ENCODE data around the gene PCSK9. TPM values are rescaled to one million over a fixed set of nuclear protein-coding genes. Genes with fewer than 3 reads are reported as not detected.
"Not testable (repeated sequence)": the region's sequence is repeated elsewhere in the genome, so short reads cannot be mapped to it uniquely, and the experiment has no call there.

PCSK9 gene
- total RNA-seq, 1 donor from 2014 or later = not detected

- DNase-seq = no peak
These were observed 29.0 kb upstream of the PCSK9 start for GRCh38 chr1:55010194-55010886.

GRCh38 chr1:55010887-55011217 lies 28.5 kb upstream of the PCSK9 start:
- DNase-seq = no peak

DNA sequence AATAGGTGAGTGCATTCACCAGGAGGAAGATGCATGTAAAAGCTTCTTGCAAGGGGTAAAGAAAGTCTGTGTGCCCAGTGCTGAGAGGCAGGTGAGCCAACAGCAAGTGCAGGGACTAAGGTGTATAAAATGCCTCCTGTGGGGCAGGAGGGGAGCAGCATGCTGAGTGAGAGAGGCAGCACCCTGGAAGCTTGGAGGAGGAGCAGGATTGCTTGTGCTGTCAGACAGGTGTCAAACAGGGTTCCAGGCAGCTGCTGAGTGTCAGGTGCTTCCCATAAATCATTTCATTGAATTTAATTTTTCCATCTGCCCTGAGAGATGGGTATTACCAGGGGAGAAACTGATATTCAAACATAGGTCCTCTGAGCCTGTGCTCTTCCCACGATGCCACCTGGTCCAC lies 26.7 kb upstream of the PCSK9 start:
- no peak for DNase-seq

DNA sequence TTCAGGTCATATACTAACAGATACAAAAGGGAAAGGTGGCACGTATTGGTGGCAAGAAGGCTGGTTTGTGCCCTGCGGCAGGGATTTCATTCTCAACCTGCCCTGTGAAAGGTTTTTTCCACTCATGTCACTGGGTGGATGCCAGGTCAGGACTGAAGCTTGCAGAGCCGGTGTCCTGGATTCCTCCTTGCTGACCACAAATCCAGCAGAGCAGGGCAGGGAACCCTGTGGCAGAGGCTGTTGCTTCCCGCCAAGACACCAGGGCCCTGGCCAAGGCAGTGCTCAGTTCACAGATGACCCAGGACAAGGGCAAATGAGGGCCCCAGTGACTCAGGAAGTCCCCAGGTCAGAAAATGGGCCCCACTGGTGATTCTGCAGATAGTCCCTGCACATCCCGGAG lies 24.2 kb upstream of the PCSK9 start:
- DNase-seq = no peak

GRCh38 chr1:55015731-55016620 lies 23.4 kb upstream of the PCSK9 start:
- no peak for DNase-seq

DNA sequence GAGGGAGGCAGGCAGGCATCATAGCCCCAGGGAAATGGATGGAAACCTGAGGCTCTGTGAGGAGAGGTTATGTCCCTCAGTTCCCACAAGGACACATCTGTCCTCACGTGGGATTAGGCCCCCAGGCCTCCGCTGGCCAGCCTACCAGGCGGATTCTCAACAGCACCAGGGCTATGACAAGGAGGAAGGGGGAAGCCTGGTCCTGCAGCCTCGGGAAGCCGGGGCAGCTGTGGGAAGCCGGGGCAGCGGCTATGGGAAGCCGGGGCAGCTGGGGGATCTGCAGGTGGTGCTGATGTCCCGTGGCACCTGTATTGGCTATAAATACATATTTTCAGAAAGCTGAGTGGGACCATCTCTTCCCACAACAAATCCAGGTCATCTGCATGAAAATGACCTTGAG lies 21.0 kb upstream of the PCSK9 start:
- DNase-seq = no peak

- peak; percentile 92 for DNase-seq
These were observed 17.3 kb upstream of the PCSK9 start for GRCh38 chr1:55021942-55022546.

- not testable (repeated sequence) for DNase-seq
These were observed 15.2 kb upstream of the PCSK9 start for GRCh38 chr1:55024163-55024562.

DNA sequence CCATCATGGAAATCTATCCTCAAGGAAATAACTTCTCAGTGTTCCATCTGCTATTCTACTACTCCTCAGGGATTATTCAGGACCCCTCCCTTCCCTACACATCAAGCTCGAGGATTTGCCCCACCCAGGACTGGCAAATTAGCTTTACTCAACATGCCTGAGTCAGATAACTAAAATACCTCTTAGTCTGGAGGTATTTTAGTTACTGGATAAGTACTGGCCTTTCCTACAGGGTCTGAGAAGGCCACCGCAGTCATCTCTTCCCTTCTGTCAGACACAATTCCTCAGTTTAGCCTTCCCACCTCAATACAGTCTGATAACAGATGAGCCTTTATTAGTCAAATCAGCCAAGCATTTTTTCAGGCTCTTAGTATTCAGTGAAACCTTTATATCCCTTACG lies 12.7 kb upstream of the PCSK9 start:
- DNase-seq = not testable (repeated sequence)

- not testable (repeated sequence) for DNase-seq
These were observed 8.2 kb upstream of the PCSK9 start for GRCh38 chr1:55031098-55031497.

GRCh38 chr1:55033265-55033614 lies 6.1 kb upstream of the PCSK9 start:
- no peak for DNase-seq

- no peak for DNase-seq
These were observed 4.7 kb upstream of the PCSK9 start for GRCh38 chr1:55034476-55035133.

GRCh38 chr1:55035904-55036303 lies 3.4 kb upstream of the PCSK9 start:
- no peak for DNase-seq

GRCh38 chr1:55037733-55038551 lies 1.4 kb upstream of the PCSK9 start:
- no peak for DNase-seq

DNA sequence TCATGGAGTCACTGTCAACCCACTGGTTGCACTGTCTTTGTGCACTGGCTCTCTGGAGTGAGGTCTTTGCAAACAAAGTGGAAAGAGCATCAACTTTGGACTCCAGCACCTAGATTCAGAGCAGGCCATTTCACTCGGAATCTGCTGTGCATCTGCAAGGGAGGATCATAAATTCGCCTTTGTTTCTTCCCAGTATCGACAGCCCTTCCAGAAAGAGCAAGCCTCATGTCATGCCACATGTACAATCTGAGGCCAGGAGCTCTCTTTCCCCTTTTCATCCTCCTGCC lies 853 bp upstream of the PCSK9 start:
- no peak for DNase-seq

DNA sequence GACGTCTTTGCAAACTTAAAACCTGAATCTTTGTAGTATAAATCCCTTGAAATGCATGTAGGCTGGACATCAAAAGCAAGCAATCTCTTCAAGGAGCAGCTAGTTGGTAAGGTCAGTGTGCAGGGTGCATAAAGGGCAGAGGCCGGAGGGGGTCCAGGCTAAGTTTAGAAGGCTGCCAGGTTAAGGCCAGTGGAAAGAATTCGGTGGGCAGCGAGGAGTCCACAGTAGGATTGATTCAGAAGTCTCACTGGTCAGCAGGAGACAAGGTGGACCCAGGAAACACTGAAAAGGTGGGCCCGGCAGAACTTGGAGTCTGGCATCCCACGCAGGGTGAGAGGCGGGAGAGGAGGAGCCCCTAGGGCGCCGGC lies 390 bp upstream of the PCSK9 start:
- DNase-seq = no peak

- DNase-seq = no peak
These were observed 960 bp downstream of the PCSK9 start for GRCh38 chr1:55040083-55040932.

GRCh38 chr1:55040933-55041494 lies 1.7 kb downstream of the PCSK9 start:
- DNase-seq = no peak

DNA sequence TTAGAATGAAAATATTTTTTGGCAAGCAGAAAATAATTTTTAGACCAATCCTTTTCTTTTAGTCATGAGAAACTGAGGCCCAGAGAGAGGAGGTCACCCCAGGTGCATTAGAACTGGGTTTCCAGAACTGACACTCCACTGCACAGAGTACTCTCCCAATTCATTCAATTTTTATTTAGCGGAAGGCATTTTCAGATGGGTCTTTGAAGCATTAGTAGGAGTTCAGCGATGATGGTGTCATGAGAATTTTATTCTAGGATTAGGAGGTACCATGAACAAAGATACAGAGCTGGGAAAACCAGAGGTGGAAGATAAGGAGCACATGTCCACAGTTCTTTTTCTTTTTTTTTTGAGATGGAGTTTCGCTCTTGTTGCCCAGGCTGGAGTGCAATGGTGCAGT lies 2.3 kb downstream of the PCSK9 start:
- DNase-seq = no peak

DNA sequence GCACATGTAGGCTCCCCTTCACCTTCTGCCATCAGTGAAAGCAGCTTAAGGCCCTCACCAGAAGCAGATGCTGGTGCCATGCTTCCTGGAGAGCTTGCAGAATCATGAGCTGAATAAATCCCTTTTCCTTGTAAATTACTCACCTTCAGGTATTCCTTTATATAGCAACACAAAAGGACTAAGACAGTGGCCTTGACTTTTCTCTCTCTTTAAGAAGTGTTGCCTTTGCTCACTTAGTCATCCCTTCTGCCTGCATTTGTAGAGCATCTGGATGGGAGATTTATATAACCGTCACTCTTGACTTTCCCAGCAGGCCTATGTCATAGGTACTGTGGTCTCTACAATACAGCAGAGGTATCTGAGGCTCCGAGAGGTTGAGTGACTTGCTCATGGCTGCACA lies 3.7 kb downstream of the PCSK9 start:
- DNase-seq = no peak

DNA sequence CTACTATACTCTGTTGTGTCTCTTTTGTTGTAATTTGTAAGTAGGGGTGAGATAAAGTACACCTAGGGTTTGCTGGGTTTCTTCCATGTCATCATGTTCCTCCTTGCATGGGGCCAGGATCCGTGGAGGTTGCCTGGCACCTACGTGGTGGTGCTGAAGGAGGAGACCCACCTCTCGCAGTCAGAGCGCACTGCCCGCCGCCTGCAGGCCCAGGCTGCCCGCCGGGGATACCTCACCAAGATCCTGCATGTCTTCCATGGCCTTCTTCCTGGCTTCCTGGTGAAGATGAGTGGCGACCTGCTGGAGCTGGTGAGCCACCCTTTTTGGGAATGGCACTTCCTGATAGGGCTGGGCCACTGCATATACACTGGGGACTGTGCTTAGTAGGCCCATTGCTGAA lies 4.4 kb downstream of the PCSK9 start:
- no peak for DNase-seq

All from dermis blood vessel endothelial cell (primary cell).